ENCODE measurements around the gene CES2.

DNA sequence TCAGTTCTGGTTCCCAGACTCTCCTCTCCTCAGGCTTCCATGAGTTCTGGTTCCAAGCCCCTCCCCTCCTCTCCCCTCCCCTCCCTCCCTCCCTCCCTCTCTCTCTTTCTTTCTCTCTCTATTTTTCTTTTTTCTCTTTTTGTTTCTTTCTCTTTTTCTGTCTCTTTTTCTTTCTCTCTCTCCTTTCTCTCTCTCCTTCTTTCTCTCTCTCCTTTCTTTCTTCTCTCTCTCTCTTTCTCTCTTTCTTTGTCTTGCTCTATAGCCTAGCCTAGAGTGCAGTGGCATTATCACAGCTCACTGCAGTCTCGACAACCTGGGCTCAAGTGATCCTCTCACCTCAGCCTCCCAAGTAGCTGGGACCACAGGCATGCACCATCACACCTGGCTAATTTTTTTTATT, 25.0 kb downstream of the CES2 start:
- TF ChIP-seq, protein P1, sequence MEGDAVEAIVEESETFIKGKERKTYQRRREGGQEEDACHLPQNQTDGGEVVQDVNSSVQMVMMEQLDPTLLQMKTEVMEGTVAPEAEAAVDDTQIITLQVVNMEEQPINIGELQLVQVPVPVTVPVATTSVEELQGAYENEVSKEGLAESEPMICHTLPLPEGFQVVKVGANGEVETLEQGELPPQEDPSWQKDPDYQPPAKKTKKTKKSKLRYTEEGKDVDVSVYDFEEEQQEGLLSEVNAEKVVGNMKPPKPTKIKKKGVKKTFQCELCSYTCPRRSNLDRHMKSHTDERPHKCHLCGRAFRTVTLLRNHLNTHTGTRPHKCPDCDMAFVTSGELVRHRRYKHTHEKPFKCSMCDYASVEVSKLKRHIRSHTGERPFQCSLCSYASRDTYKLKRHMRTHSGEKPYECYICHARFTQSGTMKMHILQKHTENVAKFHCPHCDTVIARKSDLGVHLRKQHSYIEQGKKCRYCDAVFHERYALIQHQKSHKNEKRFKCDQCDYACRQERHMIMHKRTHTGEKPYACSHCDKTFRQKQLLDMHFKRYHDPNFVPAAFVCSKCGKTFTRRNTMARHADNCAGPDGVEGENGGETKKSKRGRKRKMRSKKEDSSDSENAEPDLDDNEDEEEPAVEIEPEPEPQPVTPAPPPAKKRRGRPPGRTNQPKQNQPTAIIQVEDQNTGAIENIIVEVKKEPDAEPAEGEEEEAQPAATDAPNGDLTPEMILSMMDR (IDR thresholded peaks at IDR 0.05; ENCODE audit: low read depth, low read length): no peak
- TF ChIP-seq EZH2phosphoT487 (IDR thresholded peaks at IDR 0.05; ENCODE audit: low read depth): no peak
